ENCODE data around the gene TCEAL7.

DNA sequence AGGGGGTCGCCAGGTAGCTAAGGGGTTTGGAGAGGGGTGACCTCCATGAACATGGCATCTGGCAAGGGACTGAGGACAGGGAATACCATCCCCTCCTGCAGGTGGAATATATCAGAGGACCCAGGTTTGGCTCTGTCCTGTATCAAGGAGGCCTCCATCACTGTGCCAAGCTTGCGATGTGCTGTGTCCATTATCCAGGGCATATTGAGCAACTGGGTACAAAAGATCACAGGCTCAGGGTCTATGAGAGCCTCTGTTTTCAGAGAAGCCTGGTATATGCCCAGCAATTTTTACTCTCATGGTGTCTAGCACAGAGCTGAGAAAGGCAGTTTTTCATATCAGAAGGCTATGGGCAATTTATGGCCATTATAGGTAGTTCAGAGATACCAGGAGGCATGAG, 36.9 kb upstream of the TCEAL7 start:
- no peak for TF ChIP-seq EP300 (IDR thresholded peaks at IDR 0.05)
- no peak for TF ChIP-seq GATA3 (IDR thresholded peaks at IDR 0.05; ENCODE audit: borderline replicate concordance)
- no peak for TF ChIP-seq JUN (IDR thresholded peaks at IDR 0.05)
- TF ChIP-seq, protein P1, sequence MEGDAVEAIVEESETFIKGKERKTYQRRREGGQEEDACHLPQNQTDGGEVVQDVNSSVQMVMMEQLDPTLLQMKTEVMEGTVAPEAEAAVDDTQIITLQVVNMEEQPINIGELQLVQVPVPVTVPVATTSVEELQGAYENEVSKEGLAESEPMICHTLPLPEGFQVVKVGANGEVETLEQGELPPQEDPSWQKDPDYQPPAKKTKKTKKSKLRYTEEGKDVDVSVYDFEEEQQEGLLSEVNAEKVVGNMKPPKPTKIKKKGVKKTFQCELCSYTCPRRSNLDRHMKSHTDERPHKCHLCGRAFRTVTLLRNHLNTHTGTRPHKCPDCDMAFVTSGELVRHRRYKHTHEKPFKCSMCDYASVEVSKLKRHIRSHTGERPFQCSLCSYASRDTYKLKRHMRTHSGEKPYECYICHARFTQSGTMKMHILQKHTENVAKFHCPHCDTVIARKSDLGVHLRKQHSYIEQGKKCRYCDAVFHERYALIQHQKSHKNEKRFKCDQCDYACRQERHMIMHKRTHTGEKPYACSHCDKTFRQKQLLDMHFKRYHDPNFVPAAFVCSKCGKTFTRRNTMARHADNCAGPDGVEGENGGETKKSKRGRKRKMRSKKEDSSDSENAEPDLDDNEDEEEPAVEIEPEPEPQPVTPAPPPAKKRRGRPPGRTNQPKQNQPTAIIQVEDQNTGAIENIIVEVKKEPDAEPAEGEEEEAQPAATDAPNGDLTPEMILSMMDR (IDR thresholded peaks at IDR 0.05), result no peak
- no peak for TF ChIP-seq POLR2A (IDR thresholded peaks at IDR 0.05; ENCODE audit: low read length)
- TF ChIP-seq BHLHE40 (IDR thresholded peaks at IDR 0.05; ENCODE audit: low read depth, low read length), result no peak
- no peak for TF ChIP-seq NR3C1 (IDR thresholded peaks at IDR 0.05)
- no peak for TF ChIP-seq MAX (IDR thresholded peaks at IDR 0.05)
- TF ChIP-seq HDAC2 (IDR thresholded peaks at IDR 0.05), result no peak
- no peak for TF ChIP-seq POLR2AphosphoS2 (conservative IDR thresholded peaks at IDR 0.05; ENCODE audit: low read length)

Measured in A549 (cell line).